ENCODE results near the gene SORCS2.

- TF ChIP-seq, protein P1, sequence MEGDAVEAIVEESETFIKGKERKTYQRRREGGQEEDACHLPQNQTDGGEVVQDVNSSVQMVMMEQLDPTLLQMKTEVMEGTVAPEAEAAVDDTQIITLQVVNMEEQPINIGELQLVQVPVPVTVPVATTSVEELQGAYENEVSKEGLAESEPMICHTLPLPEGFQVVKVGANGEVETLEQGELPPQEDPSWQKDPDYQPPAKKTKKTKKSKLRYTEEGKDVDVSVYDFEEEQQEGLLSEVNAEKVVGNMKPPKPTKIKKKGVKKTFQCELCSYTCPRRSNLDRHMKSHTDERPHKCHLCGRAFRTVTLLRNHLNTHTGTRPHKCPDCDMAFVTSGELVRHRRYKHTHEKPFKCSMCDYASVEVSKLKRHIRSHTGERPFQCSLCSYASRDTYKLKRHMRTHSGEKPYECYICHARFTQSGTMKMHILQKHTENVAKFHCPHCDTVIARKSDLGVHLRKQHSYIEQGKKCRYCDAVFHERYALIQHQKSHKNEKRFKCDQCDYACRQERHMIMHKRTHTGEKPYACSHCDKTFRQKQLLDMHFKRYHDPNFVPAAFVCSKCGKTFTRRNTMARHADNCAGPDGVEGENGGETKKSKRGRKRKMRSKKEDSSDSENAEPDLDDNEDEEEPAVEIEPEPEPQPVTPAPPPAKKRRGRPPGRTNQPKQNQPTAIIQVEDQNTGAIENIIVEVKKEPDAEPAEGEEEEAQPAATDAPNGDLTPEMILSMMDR (IDR thresholded peaks at IDR 0.05), result no peak
- no peak for TF ChIP-seq POLR2A (IDR thresholded peaks at IDR 0.05)
Measured at GRCh38 chr4:7330031-7330596, 137.8 kb downstream of the SORCS2 start.
